H54 (cell line): ENCODE results near the gene RGS3.

Source experiments
- DNase-seq: peaks from one replicate; pipeline ENCODE4 v3.0.0; 2011; ENCODE audit warnings: low spot score, mixed read lengths; ENCODE audit not compliant: insufficient read length
- FAIRE-seq: peaks from 3 replicates; lab custom pipeline; 2011; peaks lifted over from hg19 to GRCh38; lab: Jason Lieb, UNC
- POLR2A ChIP-seq: IDR thresholded peaks from 2 replicates; pipeline ENCODE4 v1.6.1; 2011; ENCODE audit warnings: low read depth, mild to moderate bottlenecking, low read length

RGS3 gene

GRCh38 chr9:113598451-113598850 is 134.9 kb downstream of the RGS3 start:
- FAIRE-seq = no peak
- DNase-seq = no peak
- TF ChIP-seq POLR2A = no peak

- DNase-seq = no peak
- no peak for FAIRE-seq
- TF ChIP-seq POLR2A = no peak
These were observed 135.4 kb downstream of the RGS3 start for GRCh38 chr9:113598883-113599282.

GRCh38 chr9:113599646-113600022 is 136.1 kb downstream of the RGS3 start:
- no peak for TF ChIP-seq POLR2A
- DNase-seq (no peak), FAIRE-seq (peak; percentile 78)

GRCh38 chr9:113600023-113600823 is 136.7 kb downstream of the RGS3 start:
- no peak for TF ChIP-seq POLR2A
- FAIRE-seq (peak; percentile 53), DNase-seq (no peak)

GRCh38 chr9:113600871-113601614 is 137.5 kb downstream of the RGS3 start:
- no peak for TF ChIP-seq POLR2A
- DNase-seq = no peak

GRCh38 chr9:113601656-113602055 is 138.1 kb downstream of the RGS3 start:
- DNase-seq (no peak), FAIRE-seq (no peak)
- TF ChIP-seq POLR2A = no peak

More at GRCh38 chr9:113600871-113601614, 137.5 kb downstream of the RGS3 start:
- FAIRE-seq = no peak

- TF ChIP-seq POLR2A = no peak
- DNase-seq = no peak
- FAIRE-seq = peak; percentile 95
These were observed 138.9 kb downstream of the RGS3 start for GRCh38 chr9:113602126-113603047.

GRCh38 chr9:113603048-113603375 is 139.5 kb downstream of the RGS3 start:
- DNase-seq = no peak
- FAIRE-seq = no peak
- TF ChIP-seq POLR2A = no peak

GRCh38 chr9:113603773-113604172 is 140.2 kb downstream of the RGS3 start:
- TF ChIP-seq POLR2A = no peak
- no peak for FAIRE-seq
- no peak for DNase-seq

- FAIRE-seq (no peak), DNase-seq (no peak)
- TF ChIP-seq POLR2A = no peak
These were observed 140.9 kb downstream of the RGS3 start for GRCh38 chr9:113604393-113604792.

- TF ChIP-seq POLR2A = no peak
- FAIRE-seq (no peak), DNase-seq (no peak)
These were observed 143.0 kb downstream of the RGS3 start for GRCh38 chr9:113606510-113606909.

- no peak for DNase-seq
- FAIRE-seq = no peak
- TF ChIP-seq POLR2A = no peak
These were observed 144.7 kb downstream of the RGS3 start for GRCh38 chr9:113608082-113608685.

GRCh38 chr9:113609562-113610318 is 146.2 kb downstream of the RGS3 start:
- TF ChIP-seq POLR2A = no peak
- FAIRE-seq (no peak), DNase-seq (no peak)
